ENCODE measurements around the gene CHD3. TPM values are rescaled to one million over a fixed set of nuclear protein-coding genes. Genes with fewer than 3 reads are reported as not detected.
A peak's percentile ranks its signal among the peaks of the same experiment; 100 is the strongest.

Gene CHD3
- total RNA-seq, 1 experiment from 2014 or later: 197 TPM

DNA sequence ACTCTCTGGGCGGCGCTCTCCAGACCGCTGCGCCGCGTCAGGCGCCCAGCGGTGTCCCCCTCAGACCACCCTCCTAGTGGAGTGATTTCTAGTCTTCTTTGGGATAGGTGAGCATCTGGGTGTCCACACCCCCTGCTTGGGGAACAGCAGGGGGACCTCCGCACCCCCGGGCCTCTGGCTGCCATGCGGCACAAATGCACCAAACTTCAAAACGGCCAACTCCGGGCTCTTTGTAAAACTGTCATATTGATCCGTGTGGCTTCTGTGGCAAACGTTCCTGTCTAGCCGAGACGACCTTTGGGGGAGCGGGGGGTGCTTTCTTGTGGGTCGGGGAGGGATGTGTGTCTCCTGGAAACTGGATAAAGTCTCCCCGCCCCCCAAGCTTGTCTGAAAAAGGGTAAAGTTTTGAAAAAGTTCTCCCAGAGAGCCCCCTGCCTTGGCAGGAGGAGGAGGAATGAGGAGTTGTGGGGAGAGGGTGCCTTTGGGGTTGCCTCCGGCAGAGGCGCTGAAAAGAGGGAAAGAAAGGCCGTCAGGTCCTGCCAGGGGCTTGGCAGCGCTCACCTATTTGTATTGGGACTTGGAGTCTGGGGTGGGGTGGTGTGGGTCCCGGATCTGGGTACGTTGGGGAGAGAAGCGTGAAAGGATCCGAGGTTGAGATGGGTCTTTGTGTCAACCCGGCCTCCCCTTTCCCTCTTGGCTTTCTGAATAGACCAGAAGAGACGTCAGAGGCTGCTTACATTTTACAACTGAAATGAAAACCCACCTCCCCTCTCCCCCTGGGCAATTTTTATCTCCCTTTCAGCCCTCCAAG is 2.2 kb upstream of the CHD3 start:
- ChIA-PET CTCF (no interaction called here), POLR2A (ENCODE audit: unreplicated experiment) (interaction anchor here (0.7 kb wide), 1 partner anchor 30 kb away, joined by 3 read pairs; no protein-coding TSS in a partner anchor)
- no peaks in the 10 kb centered on the region for H3K9me3 ChIP-seq (ENCODE audit: insufficient read depth, low read depth)
- DNase-seq: peak in 1 of 2 experiments; percentile 30
- H3K27ac ChIP-seq: peak overlapping the region; percentile 66
- H3K4me3 ChIP-seq: peak overlapping the region; percentile 84
- H3K27me3 ChIP-seq (ENCODE audit: insufficient read depth, low read depth): no peaks in the 10 kb centered on the region
- H3K4me1 ChIP-seq (replicated peaks; ENCODE audit: insufficient read depth): peaks cover 27% of the 10 kb centered on the region
- no peaks in the 10 kb centered on the region; the same call in 1 of the 2 replicates for H3K36me3 ChIP-seq (ENCODE audit: low read depth)
- H4K20me1 ChIP-seq (ENCODE audit: insufficient read depth): peaks cover 4% of the 10 kb centered on the region; the same call in 1 of the 2 replicates
- TF ChIP-seq EZH2 (IDR thresholded peaks at IDR 0.05; ENCODE audit: low read depth): no peak
- TF ChIP-seq CTCF (conservative IDR thresholded peaks at IDR 0.05): no peak
- peaks cover 30% of the 10 kb centered on the region for H3F3A ChIP-seq (ENCODE audit: insufficient read depth, low read depth)
- H2AFZ ChIP-seq: peak overlapping the region; percentile 26; the same call in 1 of the 2 replicates
- intact Hi-C loops (cut with micrococcal nuclease; ENCODE audit: unreplicated experiment): loop anchor here (1.0 to 10.0 kb wide), 4 partner anchors 27 to 302 kb away; partner anchors contain the start of genes CNTROB, MPDU1, NAA38 and TRAPPC1
- peaks cover 38% of the 10 kb centered on the region for H3K79me2 ChIP-seq (ENCODE audit: low read depth)
- H3K4me2 ChIP-seq: peak overlapping the region; percentile 99
- H3K9me2 ChIP-seq (ENCODE audit: insufficient read depth): no peaks in the 10 kb centered on the region
- TSS peak; percentile 21 for BruUV-seq (replicated peaks)

GRCh38 chr17:7887038-7887481 is 1.5 kb upstream of the CHD3 start:
- no peak for DNase-seq
- Histone ChIP-seq H3K27me3 (ENCODE audit: insufficient read depth, low read depth) (no peaks in the 10 kb centered on the region), H3K79me2 (ENCODE audit: low read depth) (peaks cover 38% of the 10 kb centered on the region), H3K4me3 (peak overlapping the region; percentile 84), H3K36me3 (ENCODE audit: low read depth) (no peaks in the 10 kb centered on the region; the same call in 1 of the 2 replicates), H2AFZ (peak overlapping the region; percentile 26; the same call in 1 of the 2 replicates), H3K4me2 (peak overlapping the region; percentile 99), H3K27ac (peak overlapping the region; percentile 66), H4K20me1 (ENCODE audit: insufficient read depth) (peaks cover 4% of the 10 kb centered on the region; the same call in 1 of the 2 replicates), H3K4me1 (replicated peaks; ENCODE audit: insufficient read depth) (peaks cover 27% of the 10 kb centered on the region), H3K9me3 (ENCODE audit: insufficient read depth, low read depth) (no peaks in the 10 kb centered on the region), H3K9me2 (ENCODE audit: insufficient read depth) (no peaks in the 10 kb centered on the region), H3F3A (ENCODE audit: insufficient read depth, low read depth) (peaks cover 30% of the 10 kb centered on the region)
- intact Hi-C loops (cut with micrococcal nuclease; ENCODE audit: unreplicated experiment): loop anchor here (1.0 to 10.0 kb wide), 4 partner anchors 26 to 302 kb away; partner anchors contain the start of genes CNTROB, MPDU1, NAA38 and TRAPPC1
- TF ChIP-seq CTCF (conservative IDR thresholded peaks at IDR 0.05) (no peak; the same call in 1 of the 2 replicates), EZH2 (IDR thresholded peaks at IDR 0.05; ENCODE audit: low read depth) (no peak)
- ChIA-PET CTCF (no interaction called here), POLR2A (ENCODE audit: unreplicated experiment) (interaction anchor here (0.7 kb wide), 1 partner anchor 30 kb away, joined by 3 read pairs; no protein-coding TSS in a partner anchor)
- BruUV-seq (replicated peaks): no TSS peak

GRCh38 chr17:7887482-7888183 is 956 bp upstream of the CHD3 start:
- Histone ChIP-seq H3F3A (ENCODE audit: insufficient read depth, low read depth) (peaks cover 30% of the 10 kb centered on the region), H4K20me1 (ENCODE audit: insufficient read depth) (peaks cover 4% of the 10 kb centered on the region; the same call in 1 of the 2 replicates), H2AFZ (peak overlapping the region; percentile 73), H3K4me3 (peak overlapping the region; percentile 84), H3K27ac (peak overlapping the region; percentile 80), H3K79me2 (ENCODE audit: low read depth) (peaks cover 38% of the 10 kb centered on the region), H3K4me2 (peak overlapping the region; percentile 99), H3K27me3 (ENCODE audit: insufficient read depth, low read depth) (no peaks in the 10 kb centered on the region), H3K4me1 (replicated peaks; ENCODE audit: insufficient read depth) (peaks cover 27% of the 10 kb centered on the region), H3K9me2 (ENCODE audit: insufficient read depth) (no peaks in the 10 kb centered on the region), H3K36me3 (ENCODE audit: low read depth) (no peaks in the 10 kb centered on the region; the same call in 1 of the 2 replicates), H3K9me3 (ENCODE audit: insufficient read depth, low read depth) (no peaks in the 10 kb centered on the region)
- ChIA-PET POLR2A (ENCODE audit: unreplicated experiment) (no interaction called here), CTCF (no interaction called here)
- DNase-seq: peak; percentile 88 to 94
- BruUV-seq (replicated peaks): TSS peak; percentile 41
- intact Hi-C loops (cut with micrococcal nuclease; ENCODE audit: unreplicated experiment): loop anchor here (1.0 to 10.0 kb wide), 6 partner anchors 26 to 303 kb away; partner anchors contain the start of genes CNTROB, MPDU1, NAA38 and TRAPPC1
- TF ChIP-seq EZH2 (IDR thresholded peaks at IDR 0.05; ENCODE audit: low read depth) (no peak), CTCF (conservative IDR thresholded peaks at IDR 0.05) (no peak)

All from PC-9 (cell line).